GM12878 (cell line): Measurements from ENCODE around the gene EGFL8. TPM values are rescaled to one million over a fixed set of nuclear protein-coding genes. Genes with fewer than 3 reads are reported as not detected.

Experiments
- polyA plus RNA-seq, 11 experiments: library from polyadenylated mRNA; depleted of rRNA in 4 of 11; unstranded in 6 of 11; stranded (reverse) in 5 of 11; fragments of >200 nt; fragmentation: Nextera tagmentation in 4 of 11; fragmentation: Illumina TruSeq in 1 of 11; extraction: Ambion mirVana in 4 of 11; extraction: Trizol in 1 of 11; gene quantifications; 1 replicate in 1 of 11; 2 replicates in 10 of 11; pipeline versions ENCODE4 v1.2.1 to v1.2.3, GENCODE V29; 2011 to 2016; ENCODE audit warnings: inconsistent platforms in 2 of 11, missing spikeins in 2 of 11, low read depth in 1 of 11
- total RNA-seq, 4 experiments: library from RNA; depleted of rRNA in 3 of 4; stranded (reverse); fragments of >200 nt in 3 of 4; fragmentation: Illumina TruSeq in 1 of 4; extraction: Trizol in 1 of 4; gene quantifications; 2 replicates each; pipeline versions ENCODE4 v1.2.1 to v1.2.3, GENCODE V29; 2013 to 2021
- TF ChIP-seq, protein P1 (sequence below): fragments of 450-650 bp; conservative IDR thresholded peaks from 2 replicates; pipeline ENCODE4 v1.6.1; 2017; ENCODE audit warnings: mild to moderate bottlenecking, moderate library complexity
- TF ChIP-seq, protein P2 (sequence below): fragments of 450-650 bp; IDR thresholded peaks from 2 replicates; pipeline ENCODE4 v1.6.1; 2017; ENCODE audit warnings: mild to moderate bottlenecking, moderate library complexity
- TF ChIP-seq, protein P3 (sequence below): fragments of 150-350 bp; IDR thresholded peaks from 2 replicates; pipeline ENCODE4 v1.6.1; 2016; ENCODE audit warnings: low read depth, low read length
- TF ChIP-seq, protein P4 (sequence below): fragments of 450-650 bp; IDR thresholded peaks from 2 replicates; pipeline ENCODE4 v1.6.1; 2017; ENCODE audit warnings: low read depth, mild to moderate bottlenecking, moderate library complexity

The EGFL8 gene
- total and polyA plus RNA-seq, 10 of the 15 experiments (the other 5 are each of a cell fraction or from before 2014, with no cell fraction given), result 0.07 to 3.5 (median 1.4) TPM

DNA sequence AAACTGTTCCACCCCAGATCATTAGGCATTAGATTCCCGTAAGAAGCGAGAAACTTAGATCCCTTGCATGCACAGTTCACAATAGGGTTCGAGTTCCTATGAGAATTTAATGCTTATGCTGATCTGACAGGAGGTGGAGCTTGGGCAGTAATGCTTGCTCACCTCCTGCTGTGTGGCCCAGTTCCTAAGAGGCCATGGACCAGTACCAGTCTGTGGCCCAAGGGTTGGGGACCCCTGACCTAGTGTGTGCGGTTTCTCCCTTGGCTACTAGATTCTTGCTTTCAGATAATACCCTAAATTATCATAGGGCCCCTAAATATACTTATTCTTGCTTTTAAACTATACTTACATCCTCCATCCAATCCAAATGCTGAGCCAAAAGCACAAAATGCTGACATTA, 30.0 kb downstream of the EGFL8 start (continued):
- TF ChIP-seq, protein P1, sequence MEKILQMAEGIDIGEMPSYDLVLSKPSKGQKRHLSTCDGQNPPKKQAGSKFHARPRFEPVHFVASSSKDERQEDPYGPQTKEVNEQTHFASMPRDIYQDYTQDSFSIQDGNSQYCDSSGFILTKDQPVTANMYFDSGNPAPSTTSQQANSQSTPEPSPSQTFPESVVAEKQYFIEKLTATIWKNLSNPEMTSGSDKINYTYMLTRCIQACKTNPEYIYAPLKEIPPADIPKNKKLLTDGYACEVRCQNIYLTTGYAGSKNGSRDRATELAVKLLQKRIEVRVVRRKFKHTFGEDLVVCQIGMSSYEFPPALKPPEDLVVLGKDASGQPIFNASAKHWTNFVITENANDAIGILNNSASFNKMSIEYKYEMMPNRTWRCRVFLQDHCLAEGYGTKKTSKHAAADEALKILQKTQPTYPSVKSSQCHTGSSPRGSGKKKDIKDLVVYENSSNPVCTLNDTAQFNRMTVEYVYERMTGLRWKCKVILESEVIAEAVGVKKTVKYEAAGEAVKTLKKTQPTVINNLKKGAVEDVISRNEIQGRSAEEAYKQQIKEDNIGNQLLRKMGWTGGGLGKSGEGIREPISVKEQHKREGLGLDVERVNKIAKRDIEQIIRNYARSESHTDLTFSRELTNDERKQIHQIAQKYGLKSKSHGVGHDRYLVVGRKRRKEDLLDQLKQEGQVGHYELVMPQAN, result no peak
- TF ChIP-seq, protein P2, sequence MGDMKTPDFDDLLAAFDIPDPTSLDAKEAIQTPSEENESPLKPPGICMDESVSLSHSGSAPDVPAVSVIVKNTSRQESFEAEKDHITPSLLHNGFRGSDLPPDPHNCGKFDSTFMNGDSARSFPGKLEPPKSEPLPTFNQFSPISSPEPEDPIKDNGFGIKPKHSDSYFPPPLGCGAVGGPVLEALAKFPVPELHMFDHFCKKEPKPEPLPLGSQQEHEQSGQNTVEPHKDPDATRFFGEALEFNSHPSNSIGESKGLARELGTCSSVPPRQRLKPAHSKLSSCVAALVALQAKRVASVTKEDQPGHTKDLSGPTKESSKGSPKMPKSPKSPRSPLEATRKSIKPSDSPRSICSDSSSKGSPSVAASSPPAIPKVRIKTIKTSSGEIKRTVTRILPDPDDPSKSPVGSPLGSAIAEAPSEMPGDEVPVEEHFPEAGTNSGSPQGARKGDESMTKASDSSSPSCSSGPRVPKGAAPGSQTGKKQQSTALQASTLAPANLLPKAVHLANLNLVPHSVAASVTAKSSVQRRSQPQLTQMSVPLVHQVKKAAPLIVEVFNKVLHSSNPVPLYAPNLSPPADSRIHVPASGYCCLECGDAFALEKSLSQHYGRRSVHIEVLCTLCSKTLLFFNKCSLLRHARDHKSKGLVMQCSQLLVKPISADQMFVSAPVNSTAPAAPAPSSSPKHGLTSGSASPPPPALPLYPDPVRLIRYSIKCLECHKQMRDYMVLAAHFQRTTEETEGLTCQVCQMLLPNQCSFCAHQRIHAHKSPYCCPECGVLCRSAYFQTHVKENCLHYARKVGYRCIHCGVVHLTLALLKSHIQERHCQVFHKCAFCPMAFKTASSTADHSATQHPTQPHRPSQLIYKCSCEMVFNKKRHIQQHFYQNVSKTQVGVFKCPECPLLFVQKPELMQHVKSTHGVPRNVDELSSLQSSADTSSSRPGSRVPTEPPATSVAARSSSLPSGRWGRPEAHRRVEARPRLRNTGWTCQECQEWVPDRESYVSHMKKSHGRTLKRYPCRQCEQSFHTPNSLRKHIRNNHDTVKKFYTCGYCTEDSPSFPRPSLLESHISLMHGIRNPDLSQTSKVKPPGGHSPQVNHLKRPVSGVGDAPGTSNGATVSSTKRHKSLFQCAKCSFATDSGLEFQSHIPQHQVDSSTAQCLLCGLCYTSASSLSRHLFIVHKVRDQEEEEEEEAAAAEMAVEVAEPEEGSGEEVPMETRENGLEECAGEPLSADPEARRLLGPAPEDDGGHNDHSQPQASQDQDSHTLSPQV, result no peak
- TF ChIP-seq, protein P3, sequence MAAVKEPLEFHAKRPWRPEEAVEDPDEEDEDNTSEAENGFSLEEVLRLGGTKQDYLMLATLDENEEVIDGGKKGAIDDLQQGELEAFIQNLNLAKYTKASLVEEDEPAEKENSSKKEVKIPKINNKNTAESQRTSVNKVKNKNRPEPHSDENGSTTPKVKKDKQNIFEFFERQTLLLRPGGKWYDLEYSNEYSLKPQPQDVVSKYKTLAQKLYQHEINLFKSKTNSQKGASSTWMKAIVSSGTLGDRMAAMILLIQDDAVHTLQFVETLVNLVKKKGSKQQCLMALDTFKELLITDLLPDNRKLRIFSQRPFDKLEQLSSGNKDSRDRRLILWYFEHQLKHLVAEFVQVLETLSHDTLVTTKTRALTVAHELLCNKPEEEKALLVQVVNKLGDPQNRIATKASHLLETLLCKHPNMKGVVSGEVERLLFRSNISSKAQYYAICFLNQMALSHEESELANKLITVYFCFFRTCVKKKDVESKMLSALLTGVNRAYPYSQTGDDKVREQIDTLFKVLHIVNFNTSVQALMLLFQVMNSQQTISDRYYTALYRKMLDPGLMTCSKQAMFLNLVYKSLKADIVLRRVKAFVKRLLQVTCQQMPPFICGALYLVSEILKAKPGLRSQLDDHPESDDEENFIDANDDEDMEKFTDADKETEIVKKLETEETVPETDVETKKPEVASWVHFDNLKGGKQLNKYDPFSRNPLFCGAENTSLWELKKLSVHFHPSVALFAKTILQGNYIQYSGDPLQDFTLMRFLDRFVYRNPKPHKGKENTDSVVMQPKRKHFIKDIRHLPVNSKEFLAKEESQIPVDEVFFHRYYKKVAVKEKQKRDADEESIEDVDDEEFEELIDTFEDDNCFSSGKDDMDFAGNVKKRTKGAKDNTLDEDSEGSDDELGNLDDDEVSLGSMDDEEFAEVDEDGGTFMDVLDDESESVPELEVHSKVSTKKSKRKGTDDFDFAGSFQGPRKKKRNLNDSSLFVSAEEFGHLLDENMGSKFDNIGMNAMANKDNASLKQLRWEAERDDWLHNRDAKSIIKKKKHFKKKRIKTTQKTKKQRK, result no peak
- TF ChIP-seq, protein P4, sequence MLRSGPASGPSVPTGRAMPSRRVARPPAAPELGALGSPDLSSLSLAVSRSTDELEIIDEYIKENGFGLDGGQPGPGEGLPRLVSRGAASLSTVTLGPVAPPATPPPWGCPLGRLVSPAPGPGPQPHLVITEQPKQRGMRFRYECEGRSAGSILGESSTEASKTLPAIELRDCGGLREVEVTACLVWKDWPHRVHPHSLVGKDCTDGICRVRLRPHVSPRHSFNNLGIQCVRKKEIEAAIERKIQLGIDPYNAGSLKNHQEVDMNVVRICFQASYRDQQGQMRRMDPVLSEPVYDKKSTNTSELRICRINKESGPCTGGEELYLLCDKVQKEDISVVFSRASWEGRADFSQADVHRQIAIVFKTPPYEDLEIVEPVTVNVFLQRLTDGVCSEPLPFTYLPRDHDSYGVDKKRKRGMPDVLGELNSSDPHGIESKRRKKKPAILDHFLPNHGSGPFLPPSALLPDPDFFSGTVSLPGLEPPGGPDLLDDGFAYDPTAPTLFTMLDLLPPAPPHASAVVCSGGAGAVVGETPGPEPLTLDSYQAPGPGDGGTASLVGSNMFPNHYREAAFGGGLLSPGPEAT, result no peak
